ENCODE data around the gene SCNN1A. TPM values are rescaled to one million over a fixed set of nuclear protein-coding genes. Genes with fewer than 3 reads are reported as not detected.

The SCNN1A gene
- total RNA-seq, 1 donor: 0.36 TPM

DNA sequence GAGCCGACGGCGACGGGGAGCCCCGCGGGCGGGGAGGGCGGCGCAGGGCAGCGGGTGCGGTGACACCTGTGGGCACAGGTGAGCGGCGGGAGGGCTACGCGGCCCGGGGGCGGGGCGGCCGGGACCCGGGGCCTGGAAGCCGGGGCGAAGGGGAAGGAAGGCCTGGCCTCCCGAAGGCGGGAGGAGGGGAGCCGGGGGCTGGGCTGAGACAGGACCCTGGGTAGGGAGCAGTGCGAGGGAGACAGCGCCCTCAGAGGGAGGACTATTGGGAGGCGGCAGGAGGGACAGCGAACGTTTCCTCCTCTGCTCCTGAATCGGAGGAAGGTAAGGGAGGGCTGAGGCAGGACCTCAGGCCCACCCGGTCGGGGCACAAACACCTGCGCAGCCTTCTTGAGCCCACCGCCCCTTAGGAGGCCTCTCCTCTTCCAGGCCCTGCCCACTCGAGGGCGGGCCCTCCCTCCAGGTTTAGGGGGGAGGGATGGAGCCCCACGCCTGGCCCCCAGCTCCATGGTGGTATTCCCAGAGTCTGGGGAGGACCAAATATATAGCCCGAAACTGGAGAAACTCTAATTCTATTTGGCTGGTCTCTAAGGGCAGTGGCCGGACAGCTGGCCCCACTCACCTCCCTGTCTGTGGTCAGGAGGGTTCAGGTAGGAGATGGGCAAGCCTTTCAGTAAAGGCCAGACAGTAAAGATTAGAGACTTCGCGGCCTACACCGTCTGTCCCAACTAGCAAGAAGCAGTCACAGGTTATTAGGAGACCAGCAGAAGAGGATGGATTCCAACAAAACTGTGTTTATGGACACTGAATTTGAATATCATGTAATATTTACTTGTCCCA is 64.4 kb downstream of the SCNN1A start:
- TF ChIP-seq, protein P1, sequence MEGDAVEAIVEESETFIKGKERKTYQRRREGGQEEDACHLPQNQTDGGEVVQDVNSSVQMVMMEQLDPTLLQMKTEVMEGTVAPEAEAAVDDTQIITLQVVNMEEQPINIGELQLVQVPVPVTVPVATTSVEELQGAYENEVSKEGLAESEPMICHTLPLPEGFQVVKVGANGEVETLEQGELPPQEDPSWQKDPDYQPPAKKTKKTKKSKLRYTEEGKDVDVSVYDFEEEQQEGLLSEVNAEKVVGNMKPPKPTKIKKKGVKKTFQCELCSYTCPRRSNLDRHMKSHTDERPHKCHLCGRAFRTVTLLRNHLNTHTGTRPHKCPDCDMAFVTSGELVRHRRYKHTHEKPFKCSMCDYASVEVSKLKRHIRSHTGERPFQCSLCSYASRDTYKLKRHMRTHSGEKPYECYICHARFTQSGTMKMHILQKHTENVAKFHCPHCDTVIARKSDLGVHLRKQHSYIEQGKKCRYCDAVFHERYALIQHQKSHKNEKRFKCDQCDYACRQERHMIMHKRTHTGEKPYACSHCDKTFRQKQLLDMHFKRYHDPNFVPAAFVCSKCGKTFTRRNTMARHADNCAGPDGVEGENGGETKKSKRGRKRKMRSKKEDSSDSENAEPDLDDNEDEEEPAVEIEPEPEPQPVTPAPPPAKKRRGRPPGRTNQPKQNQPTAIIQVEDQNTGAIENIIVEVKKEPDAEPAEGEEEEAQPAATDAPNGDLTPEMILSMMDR (IDR thresholded peaks at IDR 0.05; ENCODE audit: extremely low read depth, low read depth, low read length): no peak
- peaks cover 10% of the 10 kb centered on the region for H3K4me1 ChIP-seq (ENCODE audit: insufficient read depth, low read length)
- H3K27me3 ChIP-seq (ENCODE audit: insufficient read depth, low read length): peaks cover 18% of the 10 kb centered on the region
- no peaks in the 10 kb centered on the region for H3K79me2 ChIP-seq (ENCODE audit: insufficient read depth, low read length)
- peak overlapping the region; percentile 25 for H3K4me3 ChIP-seq (ENCODE audit: insufficient read depth, low read length)
- no peak overlapping the region for H3K27ac ChIP-seq (ENCODE audit: low read depth, low read length)
- DNase-seq (ENCODE audit: insufficient read length, low spot score, missing footprints): peak; percentile 79
- H2AFZ ChIP-seq (ENCODE audit: low read length): no peak overlapping the region
- H4K20me1 ChIP-seq (ENCODE audit: insufficient read depth, low read length): no peaks in the 10 kb centered on the region
- no peak overlapping the region for H3K4me2 ChIP-seq (ENCODE audit: insufficient read depth, low read length)
- H3K36me3 ChIP-seq (ENCODE audit: insufficient read depth, low read length): no peaks in the 10 kb centered on the region
- H3K9me3 ChIP-seq (ENCODE audit: low read depth, low read length): no peaks in the 10 kb centered on the region

DNA sequence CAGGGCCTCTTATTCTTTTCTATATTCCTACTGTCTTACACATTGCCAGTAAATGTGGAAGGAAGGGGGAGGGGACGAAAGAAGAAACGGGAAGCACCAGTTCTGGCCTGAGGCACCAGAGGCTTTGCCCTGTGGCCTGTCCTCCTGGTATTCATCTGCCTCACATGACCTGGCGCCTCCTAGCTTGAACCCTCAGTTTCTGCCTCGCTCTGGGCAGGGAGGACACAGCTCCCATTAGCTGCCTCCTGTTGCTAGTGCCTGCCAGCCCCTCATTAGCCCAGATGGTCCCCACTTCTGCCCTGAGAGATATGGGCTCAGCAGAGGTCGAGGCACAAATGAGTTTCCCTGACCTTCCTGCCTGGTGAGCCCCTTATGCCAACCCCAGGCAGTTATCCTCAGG is 67.8 kb downstream of the SCNN1A start:
- H3K9me3 ChIP-seq (ENCODE audit: low read depth, low read length): no peaks in the 10 kb centered on the region
- TF ChIP-seq, protein P1 (IDR thresholded peaks at IDR 0.05; ENCODE audit: extremely low read depth, low read depth, low read length): no peak
- H3K27ac ChIP-seq (ENCODE audit: low read depth, low read length): no peak overlapping the region
- H2AFZ ChIP-seq (ENCODE audit: low read length): no peak overlapping the region
- H4K20me1 ChIP-seq (ENCODE audit: insufficient read depth, low read length): no peaks in the 10 kb centered on the region
- peaks cover 18% of the 10 kb centered on the region for H3K27me3 ChIP-seq (ENCODE audit: insufficient read depth, low read length)
- peak; percentile 43 for DNase-seq (ENCODE audit: insufficient read length, low spot score, missing footprints)
- H3K4me2 ChIP-seq (ENCODE audit: insufficient read depth, low read length): no peak overlapping the region
- H3K4me1 ChIP-seq (ENCODE audit: insufficient read depth, low read length): peaks cover under 1% of the 10 kb centered on the region
- H3K79me2 ChIP-seq (ENCODE audit: insufficient read depth, low read length): no peaks in the 10 kb centered on the region
- H3K36me3 ChIP-seq (ENCODE audit: insufficient read depth, low read length): no peaks in the 10 kb centered on the region
- no peak overlapping the region for H3K4me3 ChIP-seq (ENCODE audit: insufficient read depth, low read length)

DNA sequence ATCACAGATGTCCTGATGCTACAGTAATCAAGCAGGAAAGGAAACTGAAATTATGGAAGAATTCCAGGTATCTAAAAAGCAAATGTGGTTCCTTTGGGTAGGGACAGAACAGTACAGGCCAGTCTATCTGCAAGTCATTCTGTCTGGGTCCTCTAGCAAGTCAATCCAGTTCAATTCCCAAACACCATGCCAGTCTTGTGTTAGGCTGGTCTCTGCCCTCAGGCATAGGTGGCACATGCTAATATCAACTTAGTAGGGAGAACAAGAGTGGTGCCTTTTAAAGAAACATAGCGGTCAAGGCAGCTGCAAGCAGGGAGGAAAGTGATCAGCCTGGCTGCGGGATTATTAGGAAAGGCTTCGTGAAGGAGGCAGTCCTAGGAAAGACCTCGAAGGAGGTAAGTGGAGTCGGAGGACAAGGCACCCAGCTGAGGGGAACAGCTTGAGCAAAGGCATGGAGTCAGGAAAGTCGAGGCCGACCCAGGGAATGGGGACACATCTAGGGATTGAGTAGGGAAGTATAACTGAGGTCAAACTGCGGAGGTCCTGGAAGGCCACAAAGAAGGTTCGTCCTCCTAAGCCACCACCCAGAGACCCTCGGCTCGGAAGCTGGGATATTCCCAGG is 68.7 kb downstream of the SCNN1A start:
- Histone ChIP-seq H3K27me3 (ENCODE audit: insufficient read depth, low read length) (peaks cover 18% of the 10 kb centered on the region), H3K4me2 (ENCODE audit: insufficient read depth, low read length) (no peak overlapping the region), H3K79me2 (ENCODE audit: insufficient read depth, low read length) (no peaks in the 10 kb centered on the region), H3K9me3 (ENCODE audit: low read depth, low read length) (no peaks in the 10 kb centered on the region), H3K4me3 (ENCODE audit: insufficient read depth, low read length) (no peak overlapping the region), H4K20me1 (ENCODE audit: insufficient read depth, low read length) (no peaks in the 10 kb centered on the region), H3K4me1 (ENCODE audit: insufficient read depth, low read length) (no peaks in the 10 kb centered on the region), H3K36me3 (ENCODE audit: insufficient read depth, low read length) (no peaks in the 10 kb centered on the region), H3K27ac (ENCODE audit: low read depth, low read length) (no peak overlapping the region), H2AFZ (ENCODE audit: low read length) (no peak overlapping the region)
- DNase-seq (ENCODE audit: insufficient read length, low spot score, missing footprints): peak; percentile 74
- TF ChIP-seq, protein P1 (IDR thresholded peaks at IDR 0.05; ENCODE audit: extremely low read depth, low read depth, low read length): no peak

- Histone ChIP-seq H3K36me3 (ENCODE audit: insufficient read depth, low read length) (no peaks in the 10 kb centered on the region), H4K20me1 (ENCODE audit: insufficient read depth, low read length) (no peaks in the 10 kb centered on the region), H3K4me1 (ENCODE audit: insufficient read depth, low read length) (no peaks in the 10 kb centered on the region), H2AFZ (ENCODE audit: low read length) (no peak overlapping the region), H3K4me3 (ENCODE audit: insufficient read depth, low read length) (no peak overlapping the region), H3K9me3 (ENCODE audit: low read depth, low read length) (no peaks in the 10 kb centered on the region), H3K79me2 (ENCODE audit: insufficient read depth, low read length) (no peaks in the 10 kb centered on the region), H3K4me2 (ENCODE audit: insufficient read depth, low read length) (no peak overlapping the region), H3K27me3 (ENCODE audit: insufficient read depth, low read length) (peaks cover 15% of the 10 kb centered on the region), H3K27ac (ENCODE audit: low read depth, low read length) (no peak overlapping the region)
- peak; percentile 31 for DNase-seq (ENCODE audit: insufficient read length, low spot score, missing footprints)
- TF ChIP-seq, protein P1 (IDR thresholded peaks at IDR 0.05; ENCODE audit: extremely low read depth, low read depth, low read length): no peak
Observed at GRCh38 chr12:6306151-6306550, 69.2 kb downstream of the SCNN1A start.

Data from osteoblast (primary cell).